HepG2 (cell line): ENCODE measurements around the gene PYGO2. TPM values are rescaled to one million over a fixed set of nuclear protein-coding genes. Genes with fewer than 3 reads are reported as not detected.

Experiments used
- ATF2 ChIP-seq: sonication (generic); formaldehyde crosslinking; IDR thresholded peaks from 2 replicates; pipeline ENCODE4 v1.4.0; 2020; ENCODE audit warnings: missing genetic modification reagents
- BATF2 ChIP-seq: sonication (generic); formaldehyde crosslinking; IDR thresholded peaks from 2 replicates; pipeline ENCODE4 v1.8.0; 2022; ENCODE audit warnings: mild to moderate bottlenecking, missing genetic modification reagents, moderate library complexity
- DPF2 ChIP-seq: sonication (generic); formaldehyde crosslinking; IDR thresholded peaks from 2 replicates; pipeline ENCODE4 v1.4.0; 2020; ENCODE audit warnings: mild to moderate bottlenecking, low read depth, missing genetic modification reagents, borderline replicate concordance
- GPN1 ChIP-seq: sonication (generic); formaldehyde crosslinking; IDR thresholded peaks from 2 replicates; pipeline ENCODE4 v1.5.1; 2020; ENCODE audit warnings: missing genetic modification reagents, borderline replicate concordance
- GTF3A ChIP-seq: sonication (generic); formaldehyde crosslinking; conservative IDR thresholded peaks from 2 replicates; pipeline ENCODE4 v1.4.0; 2020; ENCODE audit warnings: mild to moderate bottlenecking, missing genetic modification reagents
- HNRNPUL1 ChIP-seq: fragments of 200-400 bp; formaldehyde crosslinking; IDR thresholded peaks from 2 replicates; pipeline ENCODE4 v1.6.1; 2017; ENCODE audit warnings: low read depth, mild to moderate bottlenecking, low read length, moderate library complexity
- ISX ChIP-seq: sonication (generic); formaldehyde crosslinking; conservative IDR thresholded peaks from 2 replicates; pipeline ENCODE4 v1.5.0; 2020; ENCODE audit warnings: missing genetic modification reagents
- KLF12 ChIP-seq: sonication (generic); formaldehyde crosslinking; IDR thresholded peaks from 2 replicates; pipeline ENCODE4 v1.4.0; 2020; ENCODE audit warnings: missing genetic modification reagents, borderline replicate concordance
- MTA1 ChIP-seq: sonication (generic); formaldehyde crosslinking; IDR thresholded peaks from 2 replicates; pipeline ENCODE4 v1.4.0; 2020; ENCODE audit warnings: missing genetic modification reagents, mild to moderate bottlenecking, borderline replicate concordance
- MYNN ChIP-seq: sonication (generic); formaldehyde crosslinking; IDR thresholded peaks from 2 replicates; pipeline ENCODE4 v1.4.0; 2020; ENCODE audit warnings: mild to moderate bottlenecking, low read depth, missing genetic modification reagents
- POLR2G ChIP-seq: fragments of 200-400 bp; formaldehyde crosslinking; IDR thresholded peaks from 2 replicates; pipeline ENCODE4 v1.6.1; 2018; ENCODE audit warnings: mild to moderate bottlenecking, low read depth, low read length, moderate library complexity
- PPARG ChIP-seq: conservative IDR thresholded peaks from 2 replicates; pipeline ENCODE4 v1.6.1; 2016; ENCODE audit warnings: missing biosample characterization, missing genetic modification reagents
- RFXANK ChIP-seq: IDR thresholded peaks from 2 replicates; pipeline ENCODE4 v1.6.1; 2016
- RXRA ChIP-seq: sonication (generic); formaldehyde crosslinking; IDR thresholded peaks from 2 replicates; pipeline ENCODE4 v1.5.1; 2020; ENCODE audit warnings: missing genetic modification reagents
- RXRB ChIP-seq: IDR thresholded peaks from 2 replicates; pipeline ENCODE4 v1.6.1; 2016; ENCODE audit warnings: borderline replicate concordance, missing genetic modification reagents, missing compliant biosample characterization
- SRSF4 ChIP-seq: fragments of 200-400 bp; formaldehyde crosslinking; IDR thresholded peaks from one replicate; pipeline ENCODE4 v1.6.1; 2018; ENCODE audit warnings: mild to moderate bottlenecking, low read depth, low read length, moderate library complexity; ENCODE audit not compliant: poor library complexity, severe bottlenecking
- TRIM22 ChIP-seq: fragments of 450-650 bp; IDR thresholded peaks from 2 replicates; pipeline ENCODE4 v1.6.1; 2017
- ZFP1 ChIP-seq: IDR thresholded peaks from 2 replicates; pipeline ENCODE4 v1.6.1; 2016
- ZKSCAN5 ChIP-seq: sonication (generic); formaldehyde crosslinking; IDR thresholded peaks from 2 replicates; pipeline ENCODE4 v1.5.1; 2020; ENCODE audit warnings: mild to moderate bottlenecking, missing genetic modification reagents
- ZNF451 ChIP-seq: sonication (generic); formaldehyde crosslinking; IDR thresholded peaks from 2 replicates; pipeline ENCODE4 v1.5.0; 2020; ENCODE audit warnings: mild to moderate bottlenecking, missing genetic modification reagents
- ZNF589 ChIP-seq: sonication (generic); formaldehyde crosslinking; conservative IDR thresholded peaks from 2 replicates; pipeline ENCODE4 v1.8.0; 2022; ENCODE audit warnings: mild to moderate bottlenecking, moderate library complexity, missing genetic modification reagents
- ZNF660 ChIP-seq: sonication (generic); formaldehyde crosslinking; IDR thresholded peaks from 2 replicates; pipeline ENCODE4 v1.5.1; 2020; ENCODE audit warnings: mild to moderate bottlenecking, low read depth, missing genetic modification reagents, borderline replicate concordance
- ZNF709 ChIP-seq: sonication (generic); formaldehyde crosslinking; IDR thresholded peaks from 2 replicates; pipeline ENCODE4 v1.5.0; 2020; ENCODE audit warnings: mild to moderate bottlenecking, missing genetic modification reagents
- polyA plus RNA-seq, 8 experiments: library from polyadenylated mRNA; depleted of rRNA in 3 of 8; stranded (reverse) in 7 of 8; unstranded in 1 of 8; fragments of >200 nt; fragmentation: Illumina TruSeq in 4 of 8; extraction: Trizol in 4 of 8; gene quantifications; 2 replicates each; pipeline versions ENCODE4 v1.2.1 to v1.2.3, GENCODE V29; 2011 to 2016; ENCODE audit warnings: low read depth in 4 of 8, missing spikeins in 1 of 8, mixed read lengths in 1 of 8; ENCODE audit not compliant: insufficient read depth in 1 of 8
- total RNA-seq, 5 experiments: library from RNA; depleted of rRNA; stranded (reverse); fragments of >200 nt; fragmentation: Illumina TruSeq; extraction: Trizol; gene quantifications; 2 replicates each; pipeline ENCODE4 v1.2.3, GENCODE V29; 2016; ENCODE audit warnings: low read depth in 1 of 5
- TF ChIP-seq, protein P1 (sequence below): sonication (generic); formaldehyde crosslinking; IDR thresholded peaks from 2 replicates; pipeline ENCODE4 v1.4.0; 2020; ENCODE audit warnings: missing genetic modification reagents
- TF ChIP-seq, protein P2 (sequence below): IDR thresholded peaks from 2 replicates; pipeline ENCODE4 v1.6.1; 2016; ENCODE audit warnings: missing compliant biosample characterization, missing genetic modification reagents, borderline replicate concordance

PYGO2 gene
- total and polyA plus RNA-seq, 2 of the 13 experiments (the other 11 are each of a cell fraction or from before 2014, with no cell fraction given) = 20.3 to 21.8 TPM

DNA sequence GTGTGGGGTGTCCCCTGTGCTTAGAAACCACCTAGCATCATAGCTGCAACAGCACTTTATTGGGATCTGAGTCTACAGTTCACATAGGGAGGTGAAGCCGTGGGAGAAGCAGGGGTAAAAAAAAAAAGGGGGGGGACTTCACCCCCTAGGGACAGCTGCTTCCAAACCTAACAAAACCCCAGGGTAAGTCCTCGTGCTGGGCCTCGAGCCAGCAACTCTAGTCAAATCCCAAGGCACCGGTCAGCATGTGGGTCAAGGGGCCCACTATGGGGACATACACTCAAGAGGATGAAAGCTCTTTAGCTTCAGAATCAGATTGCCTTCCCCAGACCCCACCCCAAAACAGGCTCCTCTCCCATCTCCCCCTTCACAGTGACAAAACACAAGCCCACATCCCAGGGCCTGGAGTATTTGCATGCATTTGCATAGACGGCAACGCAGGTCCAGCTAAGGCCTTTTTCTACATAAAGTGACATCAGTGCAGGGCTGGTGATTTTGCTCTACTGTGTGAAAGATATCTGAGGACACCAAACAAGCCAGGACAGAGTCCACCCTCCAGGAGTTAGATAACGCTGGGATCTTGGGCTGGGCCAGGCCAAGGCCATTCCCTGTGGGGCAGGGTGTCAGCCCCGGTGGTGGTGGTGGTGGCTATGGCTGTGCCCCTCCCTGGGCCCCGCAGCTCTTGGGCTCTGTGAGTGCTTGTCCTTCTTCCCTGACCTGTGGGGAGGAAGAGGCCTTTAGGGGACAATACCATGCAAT lies 17.0 kb downstream of the PYGO2 start (continued):
- no peak for TF ChIP-seq GTF3A (CRISPR knock-in tag)
- TF ChIP-seq ATF2 (CRISPR knock-in tag) = peak; percentile 68; the same call in 1 of the 2 replicates
- TF ChIP-seq POLR2G = no peak
- no peak for TF ChIP-seq ZFP1 (CRISPR knock-in tag)
- TF ChIP-seq RXRB (CRISPR knock-in tag) = peak; percentile 98
- TF ChIP-seq GPN1 (CRISPR knock-in tag) = no peak
- TF ChIP-seq KLF12 = no peak
- TF ChIP-seq ZKSCAN5 (CRISPR knock-in tag) = no peak
- TF ChIP-seq ZNF709 (CRISPR knock-in tag) = no peak
- peak; percentile 72; the same call in 1 of the 2 replicates for TF ChIP-seq DPF2 (CRISPR knock-in tag)
- peak; percentile 84 for TF ChIP-seq PPARG (CRISPR knock-in tag)
- no peak for TF ChIP-seq RFXANK (CRISPR knock-in tag)
- no peak for TF ChIP-seq TRIM22
- TF ChIP-seq, protein P1, sequence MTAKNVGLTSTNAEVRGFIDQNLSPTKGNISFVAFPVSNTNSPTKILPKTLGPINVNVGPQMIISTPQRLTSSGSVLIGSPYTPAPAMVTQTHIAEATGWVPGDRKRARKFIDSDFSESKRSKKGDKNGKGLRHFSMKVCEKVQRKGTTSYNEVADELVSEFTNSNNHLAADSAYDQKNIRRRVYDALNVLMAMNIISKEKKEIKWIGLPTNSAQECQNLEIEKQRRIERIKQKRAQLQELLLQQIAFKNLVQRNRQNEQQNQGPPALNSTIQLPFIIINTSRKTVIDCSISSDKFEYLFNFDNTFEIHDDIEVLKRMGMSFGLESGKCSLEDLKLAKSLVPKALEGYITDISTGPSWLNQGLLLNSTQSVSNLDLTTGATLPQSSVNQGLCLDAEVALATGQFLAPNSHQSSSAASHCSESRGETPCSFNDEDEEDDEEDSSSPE (CRISPR knock-in tag) = 0 out of 2 replicates have a peak, but pooled peaks have one; percentile 36
- no peak for TF ChIP-seq ZNF451 (CRISPR knock-in tag)
- peak; percentile 95 for TF ChIP-seq MTA1 (CRISPR knock-in tag)
- TF ChIP-seq SRSF4 = no peak
- no peak for TF ChIP-seq BATF2
- no peak for TF ChIP-seq MYNN
- no peak for TF ChIP-seq ISX
- TF ChIP-seq, protein P2, sequence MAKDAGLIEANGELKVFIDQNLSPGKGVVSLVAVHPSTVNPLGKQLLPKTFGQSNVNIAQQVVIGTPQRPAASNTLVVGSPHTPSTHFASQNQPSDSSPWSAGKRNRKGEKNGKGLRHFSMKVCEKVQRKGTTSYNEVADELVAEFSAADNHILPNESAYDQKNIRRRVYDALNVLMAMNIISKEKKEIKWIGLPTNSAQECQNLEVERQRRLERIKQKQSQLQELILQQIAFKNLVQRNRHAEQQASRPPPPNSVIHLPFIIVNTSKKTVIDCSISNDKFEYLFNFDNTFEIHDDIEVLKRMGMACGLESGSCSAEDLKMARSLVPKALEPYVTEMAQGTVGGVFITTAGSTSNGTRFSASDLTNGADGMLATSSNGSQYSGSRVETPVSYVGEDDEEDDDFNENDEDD = no peak
- TF ChIP-seq ZNF660 (CRISPR knock-in tag) = no peak
- TF ChIP-seq HNRNPUL1 = no peak
- TF ChIP-seq ZNF589 = no peak
- peak; percentile 97 for TF ChIP-seq RXRA (CRISPR knock-in tag)
